Smooth muscle cell (in vitro differentiated cells): ENCODE results near the gene CD52. TPM values are rescaled to one million over a fixed set of nuclear protein-coding genes. Genes with fewer than 3 reads are reported as not detected.

Experiments
- DNase-seq: peaks from one replicate; lab custom pipeline; 2025; ENCODE audit not compliant: unreplicated experiment; lab: John Stamatoyannopoulos, UW
- H2AFZ ChIP-seq: fragments of 200-600 bp; sonication (generic); 2 replicates; pipeline ENCODE4 v1.6.0; 2016; ENCODE audit warnings: antibody characterized with exemption, low read depth, mild to moderate bottlenecking
- H3F3A ChIP-seq: fragments of 200-600 bp; sonication (generic); 2 replicates; pipeline ENCODE4 v1.6.0; 2017; ENCODE audit warnings: antibody characterized with exemption, low read depth
- H3K27ac ChIP-seq: fragments of 200-600 bp; sonication (generic); 2 replicates; pipeline ENCODE4 v1.5.1; 2016; ENCODE audit warnings: low read depth, mild to moderate bottlenecking
- H3K27me3 ChIP-seq: fragments of 200-600 bp; sonication (generic); 2 replicates; pipeline ENCODE4 v1.6.1; 2016; ENCODE audit warnings: low read depth, mild to moderate bottlenecking
- H3K36me3 ChIP-seq: fragments of 200-600 bp; sonication (generic); 2 replicates; pipeline ENCODE4 v1.5.1; 2016; ENCODE audit warnings: low read depth
- H3K4me1 ChIP-seq: fragments of 200-600 bp; sonication (generic); 2 replicates; pipeline ENCODE4 v1.5.1; 2016; ENCODE audit warnings: low read depth
- H3K4me2 ChIP-seq: fragments of 200-600 bp; sonication (generic); 2 replicates; pipeline ENCODE4 v1.6.0; 2016; ENCODE audit warnings: mild to moderate bottlenecking
- H3K4me3 ChIP-seq: fragments of 200-600 bp; sonication (generic); 2 replicates; pipeline ENCODE4 v1.5.1; 2016; ENCODE audit warnings: mild to moderate bottlenecking
- H3K79me2 ChIP-seq: fragments of 200-600 bp; sonication (generic); 2 replicates; pipeline ENCODE4 v1.6.0; 2016; ENCODE audit warnings: low read depth, mild to moderate bottlenecking
- H3K9ac ChIP-seq: fragments of 200-600 bp; sonication (generic); 2 replicates; pipeline ENCODE4 v1.6.0; 2016; ENCODE audit warnings: low read depth
- H3K9me3 ChIP-seq: fragments of 200-600 bp; sonication (generic); replicated peaks from 2 replicates; pipeline ENCODE4 v1.5.1; 2016; ENCODE audit warnings: low read depth
- H4K20me1 ChIP-seq: fragments of 200-600 bp; sonication (generic); 2 replicates; pipeline ENCODE4 v1.6.0; 2016; ENCODE audit warnings: low read depth
- WGBS: methylation state at CpG from one replicate; pipeline ENCODE4 v1.1.7; 2016; ENCODE audit warnings: low lambda C conversion rate; 5-methylcytosine and 5-hydroxymethylcytosine counted together
- polyA plus RNA-seq: library from polyadenylated mRNA; unstranded; fragments of >200 nt; fragmentation: Nextera tagmentation; extraction: Ambion mirVana; gene quantifications from 2 replicates; pipeline ENCODE4 v1.2.1, GENCODE V29; 2016
- total RNA-seq: library from RNA; depleted of rRNA; stranded (reverse); fragments of >200 nt; gene quantifications from 2 replicates; pipeline ENCODE4 v1.2.3, GENCODE V29; 2014
- TF ChIP-seq, protein P1 (sequence below): fragments of 200-600 bp; sonication (generic); IDR thresholded peaks from 2 replicates; pipeline ENCODE4 v1.5.1; 2017; ENCODE audit warnings: borderline replicate concordance, mild to moderate bottlenecking, antibody characterized with exemption; ENCODE audit not compliant: insufficient read depth, poor library complexity, severe bottlenecking

Gene CD52
- total and polyA plus RNA-seq, 2 experiments from 2014 or later: 0.39 TPM; not detected in 1

- H3K27ac ChIP-seq: no peak overlapping the region
Observed at GRCh38 chr1:26286064-26286416, 31.7 kb upstream of the CD52 start.

GRCh38 chr1:26287033-26287711, 30.6 kb upstream of the CD52 start:
- no peak overlapping the region for H2AFZ ChIP-seq
- no peaks in the 10 kb centered on the region for H3K9me3 ChIP-seq
- peaks cover 20% of the 10 kb centered on the region for H4K20me1 ChIP-seq
- no peaks in the 10 kb centered on the region for H3K27me3 ChIP-seq
- TF ChIP-seq, protein P1, sequence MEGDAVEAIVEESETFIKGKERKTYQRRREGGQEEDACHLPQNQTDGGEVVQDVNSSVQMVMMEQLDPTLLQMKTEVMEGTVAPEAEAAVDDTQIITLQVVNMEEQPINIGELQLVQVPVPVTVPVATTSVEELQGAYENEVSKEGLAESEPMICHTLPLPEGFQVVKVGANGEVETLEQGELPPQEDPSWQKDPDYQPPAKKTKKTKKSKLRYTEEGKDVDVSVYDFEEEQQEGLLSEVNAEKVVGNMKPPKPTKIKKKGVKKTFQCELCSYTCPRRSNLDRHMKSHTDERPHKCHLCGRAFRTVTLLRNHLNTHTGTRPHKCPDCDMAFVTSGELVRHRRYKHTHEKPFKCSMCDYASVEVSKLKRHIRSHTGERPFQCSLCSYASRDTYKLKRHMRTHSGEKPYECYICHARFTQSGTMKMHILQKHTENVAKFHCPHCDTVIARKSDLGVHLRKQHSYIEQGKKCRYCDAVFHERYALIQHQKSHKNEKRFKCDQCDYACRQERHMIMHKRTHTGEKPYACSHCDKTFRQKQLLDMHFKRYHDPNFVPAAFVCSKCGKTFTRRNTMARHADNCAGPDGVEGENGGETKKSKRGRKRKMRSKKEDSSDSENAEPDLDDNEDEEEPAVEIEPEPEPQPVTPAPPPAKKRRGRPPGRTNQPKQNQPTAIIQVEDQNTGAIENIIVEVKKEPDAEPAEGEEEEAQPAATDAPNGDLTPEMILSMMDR: no peak
- H3K4me1 ChIP-seq: peaks cover 20% of the 10 kb centered on the region
- no peak overlapping the region for H3K4me2 ChIP-seq
- H3F3A ChIP-seq: peaks cover 12% of the 10 kb centered on the region
- H3K4me3 ChIP-seq: no peak overlapping the region
- H3K9ac ChIP-seq: no peak overlapping the region
- 82% methylated on average over 8 of the region's 8 CpGs for WGBS
- H3K36me3 ChIP-seq: no peaks in the 10 kb centered on the region
- no peak for DNase-seq
- no peaks in the 10 kb centered on the region for H3K79me2 ChIP-seq
- no peak overlapping the region for H3K27ac ChIP-seq

More at GRCh38 chr1:26286064-26286416, 31.7 kb upstream of the CD52 start:
- no peaks in the 10 kb centered on the region for H3K9me3 ChIP-seq
- H3K36me3 ChIP-seq: no peaks in the 10 kb centered on the region
- TF ChIP-seq, protein P1: no peak
- H3F3A ChIP-seq: peaks cover 12% of the 10 kb centered on the region
- WGBS: 60% methylated on average over 2 of the region's 2 CpGs
- H3K9ac ChIP-seq: no peak overlapping the region
- peaks cover 27% of the 10 kb centered on the region for H3K4me1 ChIP-seq
- DNase-seq: no peak
- no peaks in the 10 kb centered on the region for H3K27me3 ChIP-seq
- no peak overlapping the region for H3K4me2 ChIP-seq
- H3K79me2 ChIP-seq: no peaks in the 10 kb centered on the region
- H2AFZ ChIP-seq: no peak overlapping the region
- H3K4me3 ChIP-seq: no peak overlapping the region
- H4K20me1 ChIP-seq: peaks cover 31% of the 10 kb centered on the region

DNA sequence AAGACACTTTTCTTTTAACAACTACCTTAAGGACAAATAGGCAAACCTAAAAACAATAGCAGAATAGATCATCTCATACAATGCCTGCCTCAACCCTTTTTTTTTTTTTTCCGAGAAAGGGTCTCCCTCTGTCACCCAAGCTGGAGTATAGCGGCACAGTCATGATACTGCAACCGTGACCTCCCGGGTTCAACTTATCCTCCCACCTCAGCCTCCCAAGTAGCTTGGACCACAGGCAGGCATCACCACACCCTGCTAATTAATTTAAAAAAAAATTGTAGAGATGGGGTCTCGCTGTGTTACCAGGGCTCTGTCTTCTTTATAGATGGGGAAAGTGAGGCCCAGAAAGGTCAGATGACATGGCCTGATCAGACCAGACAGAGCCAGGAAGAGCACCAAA, 29.9 kb upstream of the CD52 start:
- no peaks in the 10 kb centered on the region for H3K79me2 ChIP-seq
- no peaks in the 10 kb centered on the region for H3K36me3 ChIP-seq
- H3K9ac ChIP-seq: no peak overlapping the region
- no peaks in the 10 kb centered on the region for H3K27me3 ChIP-seq
- H2AFZ ChIP-seq: no peak overlapping the region
- TF ChIP-seq, protein P1: no peak
- 97% methylated on average over 5 of the region's 5 CpGs for WGBS
- peaks cover 11% of the 10 kb centered on the region for H3F3A ChIP-seq
- no peak overlapping the region for H3K4me2 ChIP-seq
- no peak overlapping the region for H3K4me3 ChIP-seq
- H3K9me3 ChIP-seq: no peaks in the 10 kb centered on the region
- H3K27ac ChIP-seq: no peak overlapping the region
- H4K20me1 ChIP-seq: peaks cover 15% of the 10 kb centered on the region
- DNase-seq: no peak
- H3K4me1 ChIP-seq: peaks cover 14% of the 10 kb centered on the region
